Muscle of leg (tissue), 11 donors: ENCODE results near the gene GPR87. TPM values are rescaled to one million over a fixed set of nuclear protein-coding genes. Genes with fewer than 3 reads are reported as not detected.

Experiments
- DNase-seq: peaks from one replicate; pipeline ENCODE4 v3.0.0; 2013
- H3K27ac ChIP-seq: one replicate; pipeline ENCODE4 v1.5.1; 2013; ENCODE audit warnings: mild to moderate bottlenecking, low read length, control low read depth
- H3K27me3 ChIP-seq: one replicate; pipeline ENCODE4 v1.6.1; 2013; ENCODE audit warnings: low read length; ENCODE audit not compliant: control insufficient read depth, insufficient read depth
- H3K36me3 ChIP-seq: one replicate; pipeline ENCODE4 v1.6.1; 2013; ENCODE audit warnings: low read length; ENCODE audit not compliant: control insufficient read depth, insufficient read depth
- H3K4me1 ChIP-seq: one replicate; pipeline ENCODE4 v1.6.1; 2013; ENCODE audit warnings: low read length; ENCODE audit not compliant: control insufficient read depth, insufficient read depth
- H3K4me3 ChIP-seq: one replicate; pipeline ENCODE4 v1.5.1; 2013; ENCODE audit warnings: low read length, control low read depth
- H3K9me3 ChIP-seq: replicated peaks from 2 replicates; pipeline ENCODE4 v1.6.1; 2013; ENCODE audit warnings: low read depth, low read length; ENCODE audit not compliant: control insufficient read depth
- WGBS: methylation state at CpG from one replicate; pipeline ENCODE4 v1.1.5; 2013; ENCODE audit warnings: missing lambda C conversion rate; ENCODE audit not compliant: insufficient coverage; 5-methylcytosine and 5-hydroxymethylcytosine counted together
- polyA plus RNA-seq, 8 donors: library from polyadenylated mRNA; unstranded; fragments of 120-200 nt; gene quantifications; one replicate each; pipeline versions ENCODE4 v1.2.1 to v1.2.3, GENCODE V29; 2013; ENCODE audit warnings: inconsistent platforms in 1 of 8, low replicate concordance in 1 of 8; ENCODE audit not compliant: insufficient read length in 8 of 8, insufficient read depth in 1 of 8
- total RNA-seq: library from RNA; stranded (reverse); fragments of 120-200 nt; gene quantifications from one replicate; pipeline ENCODE4 v1.2.4, GENCODE V29; 2013

The GPR87 gene
- total and polyA plus RNA-seq, 9 donors, result 0.16 to 1.9 TPM; not detected in 7

- H3K36me3 ChIP-seq, result no peaks in the 10 kb centered on the region
- H3K4me1 ChIP-seq, result no peaks in the 10 kb centered on the region
- no peaks in the 10 kb centered on the region for H3K9me3 ChIP-seq
- H3K27me3 ChIP-seq, result no peaks in the 10 kb centered on the region
- DNase-seq, result no peak
- WGBS, result 29% methylated on average over 1 of the region's 3 CpGs
- peak overlapping the region; percentile 43 for H3K27ac ChIP-seq
- H3K4me3 ChIP-seq, result no peak overlapping the region
Observed at GRCh38 chr3:151248772-151249337, 67.8 kb downstream of the GPR87 start.

Other genes with a start within 250 kb of the GPR87 start
- 11.7 TPM for gene MED12L, start 231.2 kb downstream of the GPR87 start, total RNA-seq
- 1 to 10 TPM; 2.6 to 9.2 (median 6.7) TPM for gene MED12L, start 231.2 kb downstream of the GPR87 start, polyA plus RNA-seq
- gene GPR171, start 113.6 kb downstream of the GPR87 start, total RNA-seq, result 0.04 TPM
- 1 to 10 TPM in 1 of 8 donors, under 1 TPM in 3, not detected in 4; 0.10 to 1.3 (median 0.14) TPM for gene GPR171, start 113.6 kb downstream of the GPR87 start, polyA plus RNA-seq
- gene P2RY14, start 38.3 kb downstream of the GPR87 start, total RNA-seq, result 1.5 TPM
- 1 to 10 TPM in 4 of 8 donors, under 1 TPM in 4; 0.53 to 1.6 (median 1.1) TPM for gene P2RY14, start 38.3 kb downstream of the GPR87 start, polyA plus RNA-seq
- 0.75 TPM for gene P2RY13, start 12.7 kb upstream of the GPR87 start, total RNA-seq
- 1 to 10 TPM in 6 of 8 donors, under 1 TPM in 2; 0.38 to 1.7 (median 1.1) TPM for gene P2RY13, start 12.7 kb upstream of the GPR87 start, polyA plus RNA-seq
- gene P2RY12, start 67.9 kb upstream of the GPR87 start, total RNA-seq, result 1.1 TPM
- 1 to 10 TPM in 2 of 8 donors, under 1 TPM in 6; 0.23 to 1.4 (median 0.90) TPM for gene P2RY12, start 67.9 kb upstream of the GPR87 start, polyA plus RNA-seq
- 22.7 TPM for gene IGSF10, start 144.2 kb upstream of the GPR87 start, total RNA-seq
- 10 to 100 TPM in 2 of 8 donors, 1 to 10 TPM in 6; 1.3 to 15.2 (median 4.2) TPM for gene IGSF10, start 144.2 kb upstream of the GPR87 start, polyA plus RNA-seq